Neural progenitor cell (in vitro differentiated cells): ENCODE results near the gene NUDT7. TPM values are rescaled to one million over a fixed set of nuclear protein-coding genes. Genes with fewer than 3 reads are reported as not detected.
A peak's percentile ranks its signal among the peaks of the same experiment; 100 is the strongest.

Experiments used
- DNase-seq: peaks from one replicate; pipeline ENCODE4 v3.0.0-alpha.2; 2016; ENCODE audit warnings: low spot score
- H2AFZ ChIP-seq: fragments of 200-600 bp; sonication (generic); replicated peaks from 2 replicates; pipeline ENCODE4 v1.6.1; 2016; ENCODE audit warnings: antibody characterized with exemption
- H3F3A ChIP-seq: fragments of 200-600 bp; sonication (generic); 2 replicates; pipeline ENCODE4 v1.6.1; 2016; ENCODE audit warnings: antibody characterized with exemption, low read depth
- H3K27ac ChIP-seq: fragments of 200-600 bp; sonication (generic); 2 replicates; pipeline ENCODE4 v1.5.1; 2016; ENCODE audit warnings: mild to moderate bottlenecking
- H3K27me3 ChIP-seq: fragments of 200-600 bp; sonication (generic); 2 replicates; pipeline ENCODE4 v1.6.1; 2016; ENCODE audit warnings: mild to moderate bottlenecking, moderate library complexity
- H3K36me3 ChIP-seq: fragments of 200-600 bp; sonication (generic); 2 replicates; pipeline ENCODE4 v1.5.1; 2016
- H3K4me1 ChIP-seq: fragments of 200-600 bp; sonication (generic); 2 replicates; pipeline ENCODE4 v1.6.1; 2016; ENCODE audit warnings: mixed run types
- H3K4me2 ChIP-seq: fragments of 200-600 bp; sonication (generic); 2 replicates; pipeline ENCODE4 v1.6.1; 2016
- H3K4me3 ChIP-seq: fragments of 200-600 bp; sonication (generic); 2 replicates; pipeline ENCODE4 v1.5.1; 2016
- H3K79me2 ChIP-seq: fragments of 200-600 bp; sonication (generic); 2 replicates; pipeline ENCODE4 v1.6.1; 2016; ENCODE audit warnings: low read depth
- H3K9ac ChIP-seq: fragments of 200-600 bp; sonication (generic); 2 replicates; pipeline ENCODE4 v1.6.1; 2016
- H3K9me3 ChIP-seq: fragments of 200-600 bp; sonication (generic); 2 replicates; pipeline ENCODE4 v1.5.1; 2016; ENCODE audit warnings: low read depth
- H4K20me1 ChIP-seq: fragments of 200-600 bp; sonication (generic); 2 replicates; pipeline ENCODE4 v1.6.1; 2016; ENCODE audit warnings: low read depth
- H3K27ac Mint-ChIP-seq: 3 replicates; pipeline ENCODE4 v1.8.0; 2021; ENCODE audit warnings: mixed read lengths
- H3K27me3 Mint-ChIP-seq: 2 replicates; pipeline ENCODE4 v1.8.0; 2022; ENCODE audit warnings: low read depth, mild to moderate bottlenecking, inconsistent platforms, moderate library complexity, mixed read lengths; ENCODE audit not compliant: insufficient read depth
- H3K36me3 Mint-ChIP-seq: 3 replicates; pipeline ENCODE4 v1.8.0; 2021; ENCODE audit warnings: mixed read lengths
- H3K4me1 Mint-ChIP-seq: 3 replicates; pipeline ENCODE4 v1.8.0; 2021; ENCODE audit warnings: mixed read lengths
- H3K4me3 Mint-ChIP-seq: 3 replicates; pipeline ENCODE4 v1.8.0; 2021; ENCODE audit warnings: mild to moderate bottlenecking, moderate library complexity, mixed read lengths
- H3K9me3 Mint-ChIP-seq: 3 replicates; pipeline ENCODE4 v1.8.0; 2020; ENCODE audit warnings: mixed read lengths
- CTCF ChIP-seq: fragments of 200-600 bp; sonication (generic); IDR thresholded peaks from 2 replicates; pipeline ENCODE4 v1.5.1; 2017; ENCODE audit warnings: antibody characterized with exemption, mild to moderate bottlenecking
- EZH2 ChIP-seq: fragments of 200-600 bp; sonication (generic); IDR thresholded peaks from 2 replicates; pipeline ENCODE4 v1.6.1; 2017; ENCODE audit warnings: antibody characterized with exemption, mild to moderate bottlenecking, moderate library complexity
- EZH2phosphoT487 ChIP-seq: fragments of 200-600 bp; sonication (generic); IDR thresholded peaks from 2 replicates; pipeline ENCODE4 v1.6.1; 2017; ENCODE audit warnings: antibody characterized with exemption
- total RNA-seq: library from RNA; depleted of rRNA; stranded (reverse); fragments of >200 nt; gene quantifications from 2 replicates; pipeline ENCODE4 v1.2.3, GENCODE V29; 2015; ENCODE audit warnings: low replicate concordance

The NUDT7 gene
- total RNA-seq, 1 donor from 2014 or later = 10.8 TPM

GRCh38 chr16:77788181-77789084 is 66.1 kb downstream of the NUDT7 start, which contains the start of gene VAT1L:
TSS of gene VAT1L (plus strand) at chr16:77788564. CDS start at chr16:77788683, 119 bp downstream.
- peak within 1 kb of the TSS; percentile 88 for H2AFZ ChIP-seq
- peak; percentile 78 for DNase-seq
- no peak within 1 kb of the TSS for H3K9ac ChIP-seq
- H3K4me3 ChIP-seq = peak within 1 kb of the TSS; percentile 90
- Mint-ChIP-seq H3K4me1 (peaks cover 36% of the 10 kb centered on the region), H3K27me3 (peaks cover 7% of the 10 kb centered on the region), H3K4me3 (peak within 1 kb of the TSS; percentile 98), H3K36me3 (peaks cover 5% of the 10 kb centered on the region), H3K9me3 (peaks cover 5% of the 10 kb centered on the region), H3K27ac (no peak within 1 kb of the TSS)
- TF ChIP-seq EZH2 (no peak), EZH2phosphoT487 (no peak), CTCF (no peak)
- no peaks in the 10 kb centered on the region for H3K9me3 ChIP-seq
- H3K4me1 ChIP-seq = peaks cover 15% of the 10 kb centered on the region
- H3K36me3 ChIP-seq = no peaks in the 10 kb centered on the region
- H3K27me3 ChIP-seq = peaks cover 32% of the 10 kb centered on the region
- H3K4me2 ChIP-seq = peak within 1 kb of the TSS; percentile 85
- peaks cover 31% of the 10 kb centered on the region for H4K20me1 ChIP-seq
- peaks cover 6% of the 10 kb centered on the region for H3F3A ChIP-seq
- H3K79me2 ChIP-seq = peaks cover 49% of the 10 kb centered on the region
- H3K27ac ChIP-seq = no peak within 1 kb of the TSS

- Histone ChIP-seq H3K4me3 (peak overlapping the region; percentile 90), H4K20me1 (peaks cover 31% of the 10 kb centered on the region), H3K4me2 (peak overlapping the region; percentile 85), H3K79me2 (peaks cover 58% of the 10 kb centered on the region), H3K9me3 (no peaks in the 10 kb centered on the region), H2AFZ (peak overlapping the region; percentile 88), H3K9ac (no peak overlapping the region), H3K27ac (no peak overlapping the region), H3K27me3 (peaks cover 32% of the 10 kb centered on the region), H3K36me3 (no peaks in the 10 kb centered on the region), H3K4me1 (peaks cover 15% of the 10 kb centered on the region), H3F3A (peaks cover 6% of the 10 kb centered on the region)
- H3K36me3 Mint-ChIP-seq = peaks cover 14% of the 10 kb centered on the region
- H3K27me3 Mint-ChIP-seq = peaks cover 7% of the 10 kb centered on the region
- H3K9me3 Mint-ChIP-seq = no peaks in the 10 kb centered on the region
- DNase-seq = peak; percentile 51
- no peak overlapping the region for H3K27ac Mint-ChIP-seq
- peaks cover 36% of the 10 kb centered on the region for H3K4me1 Mint-ChIP-seq
- TF ChIP-seq CTCF = no peak
- peak overlapping the region; percentile 98 for H3K4me3 Mint-ChIP-seq
Measured at GRCh38 chr16:77789085-77790008, 67.0 kb downstream of the NUDT7 start.

- Histone ChIP-seq H3K79me2 (peaks cover 64% of the 10 kb centered on the region), H4K20me1 (peaks cover 31% of the 10 kb centered on the region), H3K4me2 (peak overlapping the region; percentile 85), H3K9ac (no peak overlapping the region), H3K9me3 (no peaks in the 10 kb centered on the region), H3K4me1 (peaks cover 15% of the 10 kb centered on the region), H2AFZ (no peak overlapping the region), H3K27ac (no peak overlapping the region), H3F3A (peaks cover 6% of the 10 kb centered on the region), H3K27me3 (peaks cover 32% of the 10 kb centered on the region), H3K4me3 (peak overlapping the region; percentile 90), H3K36me3 (no peaks in the 10 kb centered on the region)
- Mint-ChIP-seq H3K27me3 (peaks cover 7% of the 10 kb centered on the region), H3K36me3 (peaks cover 20% of the 10 kb centered on the region), H3K9me3 (no peaks in the 10 kb centered on the region), H3K4me1 (peaks cover 36% of the 10 kb centered on the region), H3K27ac (no peak overlapping the region), H3K4me3 (peak overlapping the region; percentile 98)
- peak; percentile 45 for DNase-seq
- TF ChIP-seq EZH2phosphoT487 = no peak
- TF ChIP-seq EZH2 = no peak
- no peak for TF ChIP-seq CTCF
Measured at GRCh38 chr16:77790009-77790372, 67.7 kb downstream of the NUDT7 start.
